ENCODE data around the gene GPRC5C. TPM values are rescaled to one million over a fixed set of nuclear protein-coding genes. Genes with fewer than 3 reads are reported as not detected.

GPRC5C gene
- total RNA-seq, 1 experiment from 2014 or later = not detected

- H3K9me2 ChIP-seq (replicated peaks; ENCODE audit: insufficient read depth, low read length) = no peaks in the 10 kb centered on the region
- no peaks in the 10 kb centered on the region for H3K27me3 ChIP-seq (ENCODE audit: low read length)
- H3K79me2 ChIP-seq (ENCODE audit: low read length) = no peaks in the 10 kb centered on the region
- no peak overlapping the region for H3K9ac ChIP-seq (ENCODE audit: low read length)
- no peaks in the 10 kb centered on the region for H3K9me3 ChIP-seq (ENCODE audit: low read length)
- H3K4me1 ChIP-seq (ENCODE audit: low read length) = no peaks in the 10 kb centered on the region
- no peaks in the 10 kb centered on the region for H3K36me3 ChIP-seq (ENCODE audit: insufficient read depth, low read length)
- H3K27ac ChIP-seq (ENCODE audit: low read length) = no peak overlapping the region
- H3K4me3 ChIP-seq (ENCODE audit: low read length) = no peak overlapping the region
- no peak overlapping the region for H2AFZ ChIP-seq (ENCODE audit: low read length)
- DNase-seq = no peak
- H4K20me1 ChIP-seq (ENCODE audit: insufficient read depth, low read depth, low read length) = no peaks in the 10 kb centered on the region
- H3K4me2 ChIP-seq (ENCODE audit: low read depth, low read length, poor library complexity, severe bottlenecking) = no peak overlapping the region
Measured at GRCh38 chr17:74390680-74391653, 40.9 kb upstream of the GPRC5C start.

GRCh38 chr17:74391771-74392170 lies 40.1 kb upstream of the GPRC5C start:
- Histone ChIP-seq H3K9me3 (ENCODE audit: low read length) (no peaks in the 10 kb centered on the region), H3K27me3 (ENCODE audit: low read length) (no peaks in the 10 kb centered on the region), H3K9me2 (replicated peaks; ENCODE audit: insufficient read depth, low read length) (no peaks in the 10 kb centered on the region), H3K79me2 (ENCODE audit: low read length) (no peaks in the 10 kb centered on the region), H3K27ac (ENCODE audit: low read length) (no peak overlapping the region), H3K4me1 (ENCODE audit: low read length) (no peaks in the 10 kb centered on the region), H2AFZ (ENCODE audit: low read length) (no peak overlapping the region), H3K9ac (ENCODE audit: low read length) (no peak overlapping the region), H4K20me1 (ENCODE audit: insufficient read depth, low read depth, low read length) (no peaks in the 10 kb centered on the region), H3K36me3 (ENCODE audit: insufficient read depth, low read length) (no peaks in the 10 kb centered on the region), H3K4me3 (ENCODE audit: low read length) (no peak overlapping the region), H3K4me2 (ENCODE audit: low read depth, low read length, poor library complexity, severe bottlenecking) (no peak overlapping the region)
- DNase-seq = no peak

- no peaks in the 10 kb centered on the region for H3K9me3 ChIP-seq (ENCODE audit: low read length)
- H3K27ac ChIP-seq (ENCODE audit: low read length) = no peak overlapping the region
- no peaks in the 10 kb centered on the region for H3K9me2 ChIP-seq (replicated peaks; ENCODE audit: insufficient read depth, low read length)
- no peaks in the 10 kb centered on the region for H4K20me1 ChIP-seq (ENCODE audit: insufficient read depth, low read depth, low read length)
- H3K4me2 ChIP-seq (ENCODE audit: low read depth, low read length, poor library complexity, severe bottlenecking) = no peak overlapping the region
- no peak overlapping the region for H3K4me3 ChIP-seq (ENCODE audit: low read length)
- H3K27me3 ChIP-seq (ENCODE audit: low read length) = no peaks in the 10 kb centered on the region
- no peaks in the 10 kb centered on the region for H3K4me1 ChIP-seq (ENCODE audit: low read length)
- H2AFZ ChIP-seq (ENCODE audit: low read length) = no peak overlapping the region
- DNase-seq = peak; percentile 57
- H3K79me2 ChIP-seq (ENCODE audit: low read length) = no peaks in the 10 kb centered on the region
- no peaks in the 10 kb centered on the region for H3K36me3 ChIP-seq (ENCODE audit: insufficient read depth, low read length)
- no peak overlapping the region for H3K9ac ChIP-seq (ENCODE audit: low read length)
Measured at GRCh38 chr17:74392848-74393247, 39.0 kb upstream of the GPRC5C start.

- H3K79me2 ChIP-seq (ENCODE audit: low read length) = no peaks in the 10 kb centered on the region
- no peaks in the 10 kb centered on the region for H3K4me1 ChIP-seq (ENCODE audit: low read length)
- no peak overlapping the region for H3K4me3 ChIP-seq (ENCODE audit: low read length)
- no peak overlapping the region for H2AFZ ChIP-seq (ENCODE audit: low read length)
- H3K9ac ChIP-seq (ENCODE audit: low read length) = no peak overlapping the region
- H4K20me1 ChIP-seq (ENCODE audit: insufficient read depth, low read depth, low read length) = no peaks in the 10 kb centered on the region
- H3K9me3 ChIP-seq (ENCODE audit: low read length) = no peaks in the 10 kb centered on the region
- DNase-seq = no peak
- no peaks in the 10 kb centered on the region for H3K36me3 ChIP-seq (ENCODE audit: insufficient read depth, low read length)
- H3K27me3 ChIP-seq (ENCODE audit: low read length) = no peaks in the 10 kb centered on the region
- H3K27ac ChIP-seq (ENCODE audit: low read length) = no peak overlapping the region
- no peak overlapping the region for H3K4me2 ChIP-seq (ENCODE audit: low read depth, low read length, poor library complexity, severe bottlenecking)
- no peaks in the 10 kb centered on the region for H3K9me2 ChIP-seq (replicated peaks; ENCODE audit: insufficient read depth, low read length)
Measured at GRCh38 chr17:74393346-74393942, 38.4 kb upstream of the GPRC5C start.

- H3K9me2 ChIP-seq (replicated peaks; ENCODE audit: insufficient read depth, low read length) = no peaks in the 10 kb centered on the region
- no peaks in the 10 kb centered on the region for H4K20me1 ChIP-seq (ENCODE audit: insufficient read depth, low read depth, low read length)
- H3K36me3 ChIP-seq (ENCODE audit: insufficient read depth, low read length) = no peaks in the 10 kb centered on the region
- no peaks in the 10 kb centered on the region for H3K9me3 ChIP-seq (ENCODE audit: low read length)
- no peaks in the 10 kb centered on the region for H3K79me2 ChIP-seq (ENCODE audit: low read length)
- H3K27ac ChIP-seq (ENCODE audit: low read length) = no peak overlapping the region
- H3K4me2 ChIP-seq (ENCODE audit: low read depth, low read length, poor library complexity, severe bottlenecking) = no peak overlapping the region
- H2AFZ ChIP-seq (ENCODE audit: low read length) = no peak overlapping the region
- no peaks in the 10 kb centered on the region for H3K27me3 ChIP-seq (ENCODE audit: low read length)
- no peak overlapping the region for H3K9ac ChIP-seq (ENCODE audit: low read length)
- no peak overlapping the region for H3K4me3 ChIP-seq (ENCODE audit: low read length)
- DNase-seq = no peak
- H3K4me1 ChIP-seq (ENCODE audit: low read length) = no peaks in the 10 kb centered on the region
Measured at GRCh38 chr17:74394275-74394950, 37.5 kb upstream of the GPRC5C start.

GRCh38 chr17:74394977-74395376 lies 36.9 kb upstream of the GPRC5C start:
- Histone ChIP-seq H3K9ac (ENCODE audit: low read length) (no peak overlapping the region), H3K27ac (ENCODE audit: low read length) (no peak overlapping the region), H3K9me2 (replicated peaks; ENCODE audit: insufficient read depth, low read length) (no peaks in the 10 kb centered on the region), H3K27me3 (ENCODE audit: low read length) (no peaks in the 10 kb centered on the region), H3K4me3 (ENCODE audit: low read length) (no peak overlapping the region), H3K79me2 (ENCODE audit: low read length) (no peaks in the 10 kb centered on the region), H2AFZ (ENCODE audit: low read length) (no peak overlapping the region), H3K36me3 (ENCODE audit: insufficient read depth, low read length) (no peaks in the 10 kb centered on the region), H3K9me3 (ENCODE audit: low read length) (no peaks in the 10 kb centered on the region), H4K20me1 (ENCODE audit: insufficient read depth, low read depth, low read length) (no peaks in the 10 kb centered on the region), H3K4me2 (ENCODE audit: low read depth, low read length, poor library complexity, severe bottlenecking) (no peak overlapping the region), H3K4me1 (ENCODE audit: low read length) (no peaks in the 10 kb centered on the region)
- DNase-seq = no peak

- no peak overlapping the region for H3K9ac ChIP-seq (ENCODE audit: low read length)
- no peak for DNase-seq
- H3K4me2 ChIP-seq (ENCODE audit: low read depth, low read length, poor library complexity, severe bottlenecking) = no peak overlapping the region
- H3K27ac ChIP-seq (ENCODE audit: low read length) = no peak overlapping the region
- H2AFZ ChIP-seq (ENCODE audit: low read length) = no peak overlapping the region
- H3K9me3 ChIP-seq (ENCODE audit: low read length) = no peaks in the 10 kb centered on the region
- H3K9me2 ChIP-seq (replicated peaks; ENCODE audit: insufficient read depth, low read length) = no peaks in the 10 kb centered on the region
- no peaks in the 10 kb centered on the region for H3K36me3 ChIP-seq (ENCODE audit: insufficient read depth, low read length)
- H3K27me3 ChIP-seq (ENCODE audit: low read length) = no peaks in the 10 kb centered on the region
- H3K4me1 ChIP-seq (ENCODE audit: low read length) = no peaks in the 10 kb centered on the region
- H4K20me1 ChIP-seq (ENCODE audit: insufficient read depth, low read depth, low read length) = no peaks in the 10 kb centered on the region
- H3K79me2 ChIP-seq (ENCODE audit: low read length) = no peaks in the 10 kb centered on the region
- H3K4me3 ChIP-seq (ENCODE audit: low read length) = no peak overlapping the region
Measured at GRCh38 chr17:74396567-74396966, 35.3 kb upstream of the GPRC5C start.

- no peak overlapping the region for H3K4me2 ChIP-seq (ENCODE audit: low read depth, low read length, poor library complexity, severe bottlenecking)
- H3K9ac ChIP-seq (ENCODE audit: low read length) = no peak overlapping the region
- DNase-seq = no peak
- no peak overlapping the region for H3K4me3 ChIP-seq (ENCODE audit: low read length)
- no peaks in the 10 kb centered on the region for H3K27me3 ChIP-seq (ENCODE audit: low read length)
- no peaks in the 10 kb centered on the region for H4K20me1 ChIP-seq (ENCODE audit: insufficient read depth, low read depth, low read length)
- no peaks in the 10 kb centered on the region for H3K9me2 ChIP-seq (replicated peaks; ENCODE audit: insufficient read depth, low read length)
- no peak overlapping the region for H3K27ac ChIP-seq (ENCODE audit: low read length)
- no peaks in the 10 kb centered on the region for H3K9me3 ChIP-seq (ENCODE audit: low read length)
- H3K36me3 ChIP-seq (ENCODE audit: insufficient read depth, low read length) = no peaks in the 10 kb centered on the region
- no peaks in the 10 kb centered on the region for H3K4me1 ChIP-seq (ENCODE audit: low read length)
- no peak overlapping the region for H2AFZ ChIP-seq (ENCODE audit: low read length)
- H3K79me2 ChIP-seq (ENCODE audit: low read length) = no peaks in the 10 kb centered on the region
Measured at GRCh38 chr17:74402048-74402447, 29.8 kb upstream of the GPRC5C start.
